OCI-LY1 (cell line): ENCODE results near the gene PLA2G2F.

ENCODE experiments used
- H2AFZ ChIP-seq: fragments of 200-600 bp; sonication (generic), shearing (Covaris generic); 2 replicates; pipeline ENCODE4 v1.6.0; 2014; ENCODE audit warnings: antibody characterized with exemption, mild to moderate bottlenecking, low read length
- H3F3A ChIP-seq: fragments of 200-600 bp; sonication (generic), shearing (Covaris generic); 2 replicates; pipeline ENCODE4 v1.6.0; 2014; ENCODE audit warnings: mild to moderate bottlenecking, antibody characterized with exemption, low read length, moderate library complexity; ENCODE audit not compliant: insufficient read depth
- H3K27ac ChIP-seq: fragments of 200-600 bp; sonication (generic); 2 replicates; pipeline ENCODE4 v1.5.1; 2014; ENCODE audit warnings: low read length, mixed run types, mild to moderate bottlenecking, low read depth; ENCODE audit not compliant: poor library complexity, severe bottlenecking
- H3K27me3 ChIP-seq: fragments of 200-600 bp; sonication (generic); 2 replicates; pipeline ENCODE4 v1.6.0; 2014; ENCODE audit warnings: antibody characterized with exemption, mild to moderate bottlenecking, low read length, moderate library complexity; ENCODE audit not compliant: insufficient read depth
- H3K36me3 ChIP-seq: fragments of 200-600 bp; sonication (generic); 2 replicates; pipeline ENCODE4 v1.6.1; 2014; ENCODE audit warnings: mild to moderate bottlenecking, antibody characterized with exemption, low read length, moderate library complexity, mixed read lengths; ENCODE audit not compliant: insufficient read depth
- H3K4me1 ChIP-seq: fragments of 200-600 bp; sonication (generic); 2 replicates; pipeline ENCODE4 v1.5.1; 2014; ENCODE audit warnings: mild to moderate bottlenecking, low read length, moderate library complexity; ENCODE audit not compliant: insufficient read depth, severe bottlenecking
- H3K4me2 ChIP-seq: fragments of 200-600 bp; sonication (generic), shearing (Covaris generic); 2 replicates; pipeline ENCODE4 v1.6.1; 2014; ENCODE audit warnings: low read length
- H3K4me3 ChIP-seq: fragments of 200-600 bp; sonication (generic); 2 replicates; pipeline ENCODE4 v1.5.1; 2014; ENCODE audit warnings: low read length, low read depth, mild to moderate bottlenecking, mixed read lengths; ENCODE audit not compliant: poor library complexity, severe bottlenecking
- H3K79me2 ChIP-seq: fragments of 200-600 bp; shearing (Covaris generic); 2 replicates; pipeline ENCODE4 v1.6.1; 2016; ENCODE audit warnings: mixed run types, low read length, mixed read lengths; ENCODE audit not compliant: insufficient read depth
- H3K9ac ChIP-seq: fragments of 200-600 bp; sonication (generic), shearing (Covaris generic); 2 replicates; pipeline ENCODE4 v1.6.1; 2014; ENCODE audit warnings: mild to moderate bottlenecking, low read length, mixed read lengths
- H3K9me2 ChIP-seq: fragments of 200-600 bp; sonication (generic), shearing (Covaris generic); 2 replicates; pipeline ENCODE4 v1.6.1; 2014; ENCODE audit warnings: low read depth, mild to moderate bottlenecking, low read length, mixed read lengths
- H3K9me3 ChIP-seq: fragments of 200-600 bp; shearing (Covaris generic); 2 replicates; pipeline ENCODE4 v1.6.1; 2014; ENCODE audit warnings: low read length, mixed read lengths
- H4K20me1 ChIP-seq: fragments of 200-600 bp; sonication (generic), shearing (Covaris generic); 2 replicates; pipeline ENCODE4 v1.6.0; 2016; ENCODE audit warnings: mild to moderate bottlenecking, low read length; ENCODE audit not compliant: insufficient read depth
- CTCF ChIP-seq: fragments of 200-600 bp; sonication (generic), shearing (Covaris generic); IDR thresholded peaks from 2 replicates; pipeline ENCODE4 v1.5.1; 2017; ENCODE audit warnings: mild to moderate bottlenecking, antibody characterized with exemption, low read length, moderate library complexity, mixed read lengths
- EZH2 ChIP-seq: fragments of 200-600 bp; sonication (generic), shearing (Covaris generic); IDR thresholded peaks from 2 replicates; pipeline ENCODE4 v1.8.0; 2017; ENCODE audit warnings: borderline replicate concordance, mixed run types, mild to moderate bottlenecking, antibody characterized with exemption, low read length, moderate library complexity, mixed read lengths

The PLA2G2F gene

GRCh38 chr1:20194224-20194623, 55.1 kb downstream of the PLA2G2F start:
- H3K4me2 ChIP-seq = no peak overlapping the region

GRCh38 chr1:20194757-20195461, 55.8 kb downstream of the PLA2G2F start:
- H3K27ac ChIP-seq = no peak overlapping the region
- H3K36me3 ChIP-seq = no peaks in the 10 kb centered on the region
- TF ChIP-seq CTCF (peak; percentile 93), EZH2 (no peak)
- no peaks in the 10 kb centered on the region for H3K9me2 ChIP-seq
- H3K79me2 ChIP-seq = no peaks in the 10 kb centered on the region
- H3K4me1 ChIP-seq = no peaks in the 10 kb centered on the region
- H2AFZ ChIP-seq = no peak overlapping the region
- no peak overlapping the region for H3K4me2 ChIP-seq
- no peak overlapping the region for H3K4me3 ChIP-seq
- no peaks in the 10 kb centered on the region for H3F3A ChIP-seq
- H3K9me3 ChIP-seq = no peaks in the 10 kb centered on the region
- H3K9ac ChIP-seq = no peak overlapping the region
- H4K20me1 ChIP-seq = no peaks in the 10 kb centered on the region
- H3K27me3 ChIP-seq = peaks cover 3% of the 10 kb centered on the region; the same call in 1 of the 2 replicates

More at GRCh38 chr1:20194224-20194623, 55.1 kb downstream of the PLA2G2F start:
- Histone ChIP-seq H3K36me3 (no peaks in the 10 kb centered on the region), H3K79me2 (no peaks in the 10 kb centered on the region), H2AFZ (no peak overlapping the region), H3F3A (no peaks in the 10 kb centered on the region), H3K9me2 (no peaks in the 10 kb centered on the region), H4K20me1 (no peaks in the 10 kb centered on the region), H3K4me3 (no peak overlapping the region), H3K27ac (no peak overlapping the region), H3K9me3 (no peaks in the 10 kb centered on the region), H3K27me3 (peaks cover 3% of the 10 kb centered on the region; the same call in 1 of the 2 replicates), H3K4me1 (no peaks in the 10 kb centered on the region), H3K9ac (no peak overlapping the region)
- TF ChIP-seq EZH2 (no peak), CTCF (no peak)

- no peak overlapping the region for H3K4me2 ChIP-seq
- no peaks in the 10 kb centered on the region for H3K4me1 ChIP-seq
- H3K9me2 ChIP-seq = no peaks in the 10 kb centered on the region
- TF ChIP-seq CTCF = peak; percentile 25; the same call in 1 of the 2 replicates
- no peak for TF ChIP-seq EZH2
- H3K9me3 ChIP-seq = no peaks in the 10 kb centered on the region
- no peak overlapping the region for H3K9ac ChIP-seq
- H3K4me3 ChIP-seq = no peak overlapping the region
- no peaks in the 10 kb centered on the region for H4K20me1 ChIP-seq
- H3F3A ChIP-seq = no peaks in the 10 kb centered on the region
- H3K36me3 ChIP-seq = no peaks in the 10 kb centered on the region
- no peak overlapping the region for H3K27ac ChIP-seq
- H3K27me3 ChIP-seq = peaks cover 3% of the 10 kb centered on the region; the same call in 1 of the 2 replicates
- H3K79me2 ChIP-seq = no peaks in the 10 kb centered on the region
- no peak overlapping the region for H2AFZ ChIP-seq
Observed at GRCh38 chr1:20195462-20195780, 56.3 kb downstream of the PLA2G2F start.
